Naive B cell (primary cell): ENCODE data around the gene FUT6. TPM values are rescaled to one million over a fixed set of nuclear protein-coding genes. Genes with fewer than 3 reads are reported as not detected.
"Not testable (repeated sequence)": the region's sequence is repeated elsewhere in the genome, so short reads cannot be mapped to it uniquely, and the experiment has no call there.

Source experiments
- ATAC-seq, 2 donors: fragments of 150-1000 bp; cut with Tn5 transposase; 2 replicates each; pipeline ENCODE4 v1.10.0; 2021; ENCODE audit warnings: low read depth in 2 of 2, mild to moderate bottlenecking in 2 of 2, moderate library complexity in 2 of 2
- DNase-seq: peaks from one replicate; pipeline ENCODE4 v3.0.0; 2022
- H3K27ac Mint-ChIP-seq, 6 donors: one replicate each; pipeline ENCODE4 v1.8.0; 2020 to 2022; ENCODE audit warnings: mild to moderate bottlenecking in 6 of 6, mixed read lengths in 6 of 6, moderate library complexity in 5 of 6, inconsistent platforms in 2 of 6
- H3K27me3 Mint-ChIP-seq, 3 donors: one replicate each; pipeline ENCODE4 v1.8.0; 2021 to 2022; ENCODE audit warnings: mixed read lengths in 3 of 3, mild to moderate bottlenecking in 1 of 3
- H3K36me3 Mint-ChIP-seq, 2 donors: one replicate each; pipeline ENCODE4 v1.8.0; 2020 to 2022; ENCODE audit warnings: mixed read lengths in 2 of 2, inconsistent platforms in 1 of 2, mild to moderate bottlenecking in 1 of 2
- H3K4me1 Mint-ChIP-seq, 3 donors: one replicate each; pipeline ENCODE4 v1.8.0; 2020 to 2022; ENCODE audit warnings: mixed read lengths in 3 of 3, inconsistent platforms in 1 of 3, mild to moderate bottlenecking in 1 of 3, moderate library complexity in 1 of 3
- H3K4me3 Mint-ChIP-seq, 8 donors: one replicate each; pipeline ENCODE4 v1.8.0; 2020 to 2022; ENCODE audit warnings: mild to moderate bottlenecking in 8 of 8, mixed read lengths in 8 of 8, moderate library complexity in 8 of 8, inconsistent platforms in 2 of 8
- H3K9me3 Mint-ChIP-seq, 7 donors: one replicate each; pipeline ENCODE4 v1.8.0; 2020 to 2022; ENCODE audit warnings: mixed read lengths in 7 of 7, mild to moderate bottlenecking in 5 of 7, inconsistent platforms in 2 of 7, moderate library complexity in 1 of 7
- polyA plus RNA-seq, 6 donors: library from polyadenylated mRNA; unstranded; fragments of 300-500 nt; fragmentation: Illumina TruSeq; gene quantifications; one replicate each; pipeline ENCODE4 v1.2.3, GENCODE V29; 2021; ENCODE audit warnings: low read depth in 6 of 6

Gene FUT6
- polyA plus RNA-seq, 6 donors from 2014 or later: not detected

DNA sequence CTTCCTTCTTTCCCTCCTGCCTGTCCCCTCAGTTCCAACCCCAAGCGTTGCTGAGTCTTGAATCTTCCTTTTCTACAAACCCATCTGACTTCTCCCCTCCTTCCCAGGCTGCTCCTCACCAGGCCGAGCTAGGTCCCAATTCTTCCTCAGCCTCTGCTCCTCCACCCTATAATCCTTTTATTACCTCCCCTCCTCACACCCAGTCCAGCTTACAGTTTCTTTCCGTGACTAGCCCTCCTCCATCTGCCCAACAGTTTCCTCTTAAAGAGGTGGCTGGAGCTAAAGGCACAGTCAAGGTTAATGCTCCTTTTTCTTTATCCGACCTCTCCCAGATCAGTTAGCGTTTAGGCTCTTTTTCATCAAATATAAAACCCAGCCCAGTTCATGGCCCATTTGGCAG, 9.1 kb upstream of the FUT6 start:
- not testable (repeated sequence) for H3K27me3 Mint-ChIP-seq, DNase-seq, H3K4me3 Mint-ChIP-seq, ATAC-seq, H3K4me1 Mint-ChIP-seq, H3K9me3 Mint-ChIP-seq, H3K27ac Mint-ChIP-seq, H3K36me3 Mint-ChIP-seq

DNA sequence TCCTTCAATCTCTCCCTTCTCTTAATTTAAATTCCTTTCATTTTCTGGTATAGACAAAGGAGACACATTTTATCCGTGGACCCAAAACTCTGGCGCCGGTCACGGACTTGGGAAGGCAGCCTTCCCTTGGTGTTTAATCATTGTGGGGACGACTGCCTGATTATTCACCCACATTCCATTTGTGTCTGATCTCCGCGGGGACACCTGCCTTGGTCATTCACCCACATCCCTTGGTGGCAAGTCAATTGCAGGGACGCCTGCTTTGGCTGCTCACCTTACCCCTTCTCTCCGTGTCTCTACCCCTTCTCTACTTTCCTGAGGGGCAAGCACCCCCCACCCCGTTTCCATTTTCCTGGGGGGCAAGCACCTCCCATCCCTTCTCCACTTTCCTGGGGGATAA, 8.3 kb upstream of the FUT6 start:
- H3K9me3 Mint-ChIP-seq, H3K27ac Mint-ChIP-seq, H3K4me1 Mint-ChIP-seq, H3K4me3 Mint-ChIP-seq, ATAC-seq, H3K27me3 Mint-ChIP-seq, H3K36me3 Mint-ChIP-seq, DNase-seq: not testable (repeated sequence)

DNA sequence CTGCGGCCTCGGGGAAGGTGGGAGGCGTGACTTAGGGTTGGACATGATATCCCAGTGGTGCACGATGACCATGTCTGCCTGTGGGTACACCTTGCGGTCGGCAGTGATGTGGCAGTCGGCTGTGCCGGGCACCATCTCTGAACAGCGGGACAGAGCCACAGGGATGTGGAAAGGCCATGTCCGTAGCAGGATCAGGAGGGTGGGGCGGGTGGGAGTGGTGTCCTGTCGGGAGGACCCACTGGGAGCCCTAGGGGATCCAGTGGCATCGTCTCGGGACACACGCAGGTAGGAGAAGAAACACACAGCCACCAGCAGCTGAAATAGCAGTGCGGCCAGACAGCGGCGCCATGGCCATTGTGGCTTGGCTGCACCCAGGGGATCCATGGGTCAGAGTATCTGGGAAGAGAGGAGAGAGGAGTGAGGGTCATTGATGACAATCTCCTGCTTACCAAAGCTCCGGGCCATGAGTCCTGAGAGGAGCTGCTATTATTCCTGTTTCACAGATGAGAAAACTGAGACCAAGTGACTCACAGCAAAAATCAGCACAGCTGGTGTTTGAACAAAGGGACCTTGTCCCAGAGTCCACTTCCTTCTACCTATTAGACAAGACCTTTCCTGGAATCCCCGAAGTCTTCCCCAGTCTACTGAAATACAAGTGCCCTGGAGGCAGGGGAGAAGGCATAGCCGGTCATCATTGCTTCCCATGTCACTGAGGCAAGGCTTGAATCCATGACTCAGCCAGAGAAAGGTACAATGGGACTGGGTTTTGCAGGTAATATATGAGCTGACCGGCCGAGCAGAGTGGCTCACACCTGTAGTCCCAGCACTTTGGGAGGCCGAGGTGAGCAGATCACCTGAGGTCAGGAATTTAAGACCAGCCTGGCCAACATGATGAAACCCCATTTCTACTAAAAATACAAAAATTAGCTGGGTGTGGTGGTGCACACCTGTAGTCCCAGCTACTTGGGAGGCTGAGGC, 5.2 kb upstream of the FUT6 start:
- H3K36me3 Mint-ChIP-seq: no peaks in the 10 kb centered on the region

DNA sequence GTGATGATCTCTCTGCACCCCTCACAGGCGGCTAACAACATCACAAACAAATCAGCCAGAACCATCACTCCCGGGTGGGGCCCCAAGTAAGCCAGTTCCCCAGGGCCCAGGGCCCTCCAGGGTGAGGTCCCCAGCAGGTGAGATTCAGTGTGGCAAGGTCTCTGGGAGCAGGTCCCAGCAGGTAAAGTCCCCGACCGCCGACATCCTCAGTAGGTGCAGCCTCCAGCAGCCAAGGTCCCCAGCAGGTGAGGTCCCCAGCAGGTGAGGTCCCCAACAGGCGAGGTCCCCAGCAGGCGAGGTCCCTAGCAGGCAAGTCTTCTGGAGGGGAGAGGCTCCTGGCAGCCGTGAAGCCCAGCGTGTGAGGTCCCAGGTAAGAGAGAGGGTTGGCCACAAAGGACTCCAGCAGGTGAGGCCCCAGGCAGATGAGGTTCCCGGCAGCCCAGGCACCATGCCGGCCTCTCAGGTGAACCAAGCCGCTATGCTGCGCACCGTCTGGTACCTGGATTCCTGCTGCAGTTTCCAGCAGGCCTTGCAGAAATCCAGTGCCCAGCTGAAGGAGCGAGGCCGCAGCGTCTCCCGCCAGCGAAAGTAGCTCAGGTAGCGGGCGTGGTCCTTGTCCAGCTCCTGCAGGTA, 3.9 kb upstream of the FUT6 start:
- ATAC-seq (no peak), DNase-seq (no peak)
- Mint-ChIP-seq H3K27ac (no peak overlapping the region), H3K36me3 (no peaks in the 10 kb centered on the region), H3K27me3 (peaks cover 0 to 8% (median 5%) of the 10 kb centered on the region in 3 donors), H3K4me1 (peaks cover 0 to 2% (median 2%) of the 10 kb centered on the region in 3 donors), H3K4me3 (no peak overlapping the region), H3K9me3 (no peaks in the 10 kb centered on the region)

More for the DNA sequence above, 5.2 kb upstream of the FUT6 start:
- no peak overlapping the region for H3K4me3 Mint-ChIP-seq
- H3K27ac Mint-ChIP-seq: peak overlapping the region in 1 of 6 donors; percentile 56
- no peaks in the 10 kb centered on the region for H3K9me3 Mint-ChIP-seq
- DNase-seq: no peak
- H3K4me1 Mint-ChIP-seq: no peaks in the 10 kb centered on the region
- ATAC-seq: no peak
- H3K27me3 Mint-ChIP-seq: peaks cover 0 to 4% (median 0%) of the 10 kb centered on the region in 3 donors

DNA sequence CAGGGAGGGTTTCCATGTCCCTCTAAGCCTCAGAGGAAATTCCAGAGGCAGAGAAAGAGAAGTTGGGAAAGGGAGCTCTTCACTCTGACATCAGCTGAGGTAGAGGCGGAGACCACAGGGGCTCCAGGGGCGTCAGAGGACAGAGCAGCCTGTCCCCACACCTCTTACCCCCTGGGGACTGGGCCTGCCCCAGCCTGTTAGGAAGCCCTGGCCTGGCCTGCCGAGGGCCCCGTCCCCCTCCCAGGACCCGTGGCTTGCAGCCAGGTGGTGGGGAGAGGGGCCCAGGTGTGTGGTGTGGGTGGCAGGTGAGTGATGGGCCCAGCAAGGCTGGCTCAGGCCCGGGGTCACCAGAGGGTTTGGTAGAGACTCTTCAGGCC, 2.2 kb upstream of the FUT6 start:
- H3K27ac Mint-ChIP-seq, H3K4me1 Mint-ChIP-seq, ATAC-seq, H3K36me3 Mint-ChIP-seq, H3K9me3 Mint-ChIP-seq, H3K4me3 Mint-ChIP-seq, DNase-seq: not testable (repeated sequence)
- peaks cover 7 to 16% (median 13%) of the 10 kb centered on the region in 3 donors for H3K27me3 Mint-ChIP-seq

DNA sequence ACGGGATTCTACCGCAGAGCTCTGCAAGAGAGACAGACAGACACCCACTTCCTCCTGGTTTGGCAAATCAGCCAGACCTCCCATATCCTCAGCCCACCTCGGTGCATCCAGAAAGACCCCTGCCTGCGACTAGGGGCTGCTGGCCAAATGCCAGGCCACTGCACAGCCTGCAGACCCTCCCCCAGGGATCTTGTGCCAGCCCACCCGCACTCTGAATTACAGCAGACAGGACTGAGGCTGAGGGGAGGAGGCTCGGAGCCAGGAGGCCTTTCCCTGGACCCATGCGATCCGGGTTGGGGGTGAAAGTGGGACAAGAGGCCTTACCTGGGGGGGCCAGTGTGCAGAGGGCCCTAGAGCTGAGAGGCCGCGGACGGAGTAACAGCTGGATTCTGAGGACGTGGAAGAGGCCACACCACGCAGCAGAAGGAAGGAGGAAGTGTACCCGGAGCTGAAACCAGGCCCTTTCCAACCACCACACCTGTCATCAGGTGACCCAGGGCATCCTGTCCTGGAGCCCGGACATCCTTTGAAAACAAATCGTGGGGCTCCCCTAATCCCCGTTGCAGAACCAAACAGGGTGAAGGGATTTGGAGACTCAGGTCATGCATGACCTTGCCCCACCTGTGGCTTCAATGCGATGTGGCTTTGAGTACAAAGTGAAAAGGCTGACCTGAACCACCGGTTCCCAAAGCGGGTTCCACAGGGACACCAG, 993 bp downstream of the FUT6 start:
- Mint-ChIP-seq H3K36me3 (no peaks in the 10 kb centered on the region), H3K27me3 (peaks cover 7 to 20% (median 13%) of the 10 kb centered on the region in 3 donors), H3K4me3 (no peak overlapping the region), H3K4me1 (peaks cover 0 to 7% (median 5%) of the 10 kb centered on the region in 3 donors), H3K27ac (peak overlapping the region in 3 of 6 donors; percentile 20 to 80 (median 61)), H3K9me3 (peaks cover 0 to 3% (median 0%) of the 10 kb centered on the region in 7 donors)
- DNase-seq: no peak
- no peak for ATAC-seq

DNA sequence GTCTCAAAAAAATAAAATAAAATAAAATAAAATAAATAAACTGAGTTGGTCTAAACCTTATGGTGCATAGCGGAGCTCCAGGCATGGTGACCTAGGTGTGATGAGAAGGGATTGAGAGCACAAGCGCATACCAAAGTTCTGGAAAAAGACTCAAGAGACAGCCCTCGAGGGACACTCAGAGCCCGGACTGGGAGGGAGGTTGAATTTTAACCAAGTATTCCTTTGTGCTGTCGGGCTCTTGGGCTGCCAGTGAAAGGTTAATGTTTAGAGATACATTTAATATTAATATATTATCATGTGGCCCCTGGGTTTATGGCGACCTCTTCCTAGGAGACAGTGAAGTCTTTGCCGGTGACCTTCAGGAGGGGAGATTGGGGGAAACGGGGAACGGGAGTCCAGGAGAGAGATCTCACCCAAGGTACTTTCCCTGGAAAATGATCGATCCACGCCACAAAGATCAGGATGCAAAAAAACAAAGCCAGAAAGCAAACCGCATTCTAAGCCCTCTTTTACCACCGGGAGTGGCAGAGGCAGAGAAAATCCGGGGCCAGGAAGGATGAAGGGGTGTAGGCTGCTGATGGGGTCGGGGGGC, 1.6 kb downstream of the FUT6 start:
- peaks cover 7 to 20% (median 13%) of the 10 kb centered on the region in 3 donors for H3K27me3 Mint-ChIP-seq
- DNase-seq: no peak
- peaks cover 0 to 7% (median 5%) of the 10 kb centered on the region in 3 donors for H3K4me1 Mint-ChIP-seq
- peak overlapping the region in 2 of 6 donors; percentile 30 to 39 for H3K27ac Mint-ChIP-seq
- H3K36me3 Mint-ChIP-seq: no peaks in the 10 kb centered on the region
- H3K9me3 Mint-ChIP-seq: peaks cover 0 to 3% (median 0%) of the 10 kb centered on the region in 7 donors
- H3K4me3 Mint-ChIP-seq: no peak overlapping the region
- ATAC-seq: no peak

DNA sequence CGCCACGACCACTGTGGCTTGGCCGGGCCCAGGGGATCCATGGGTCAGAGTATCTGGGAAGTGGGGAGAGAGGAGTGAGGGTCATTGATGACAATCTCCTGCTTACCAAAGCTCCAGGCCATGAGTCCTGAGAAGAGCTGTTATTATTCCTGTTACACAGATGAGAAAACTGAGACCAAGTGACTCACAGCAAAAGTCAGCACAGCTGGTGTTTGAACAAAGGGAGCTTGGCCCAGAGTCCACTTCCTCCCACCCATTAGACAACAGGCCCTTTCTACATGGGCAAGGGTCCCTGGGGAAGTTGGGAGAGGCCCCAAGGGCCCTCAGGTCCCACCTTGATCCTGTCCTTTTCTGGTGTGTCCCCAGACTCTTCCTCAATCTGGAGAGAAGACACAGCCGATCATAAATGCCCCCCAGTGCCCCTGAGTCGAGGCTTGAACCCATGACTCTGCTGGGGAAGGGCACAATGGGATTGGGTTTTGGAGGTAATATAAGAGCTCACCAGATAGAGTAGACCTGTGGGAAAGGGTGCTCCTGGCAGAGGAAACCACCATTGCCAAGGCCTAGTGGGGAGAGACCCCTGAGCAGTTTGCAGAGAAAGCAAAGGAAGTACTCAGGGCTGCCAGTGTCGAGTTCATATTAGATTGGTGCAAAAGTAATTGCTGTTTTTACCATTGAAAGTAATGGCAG, 6.8 kb downstream of the FUT6 start:
- Mint-ChIP-seq H3K4me1 (peaks cover 9 to 14% (median 11%) of the 10 kb centered on the region in 3 donors), H3K9me3 (peaks cover 0 to 2% (median 0%) of the 10 kb centered on the region in 7 donors), H3K36me3 (no peaks in the 10 kb centered on the region), H3K27ac (no peak overlapping the region), H3K27me3 (peaks cover 4 to 26% (median 9%) of the 10 kb centered on the region in 3 donors), H3K4me3 (peak overlapping the region in 2 of 8 donors; percentile 16 to 44)
- no peak for DNase-seq
- no peak for ATAC-seq

DNA sequence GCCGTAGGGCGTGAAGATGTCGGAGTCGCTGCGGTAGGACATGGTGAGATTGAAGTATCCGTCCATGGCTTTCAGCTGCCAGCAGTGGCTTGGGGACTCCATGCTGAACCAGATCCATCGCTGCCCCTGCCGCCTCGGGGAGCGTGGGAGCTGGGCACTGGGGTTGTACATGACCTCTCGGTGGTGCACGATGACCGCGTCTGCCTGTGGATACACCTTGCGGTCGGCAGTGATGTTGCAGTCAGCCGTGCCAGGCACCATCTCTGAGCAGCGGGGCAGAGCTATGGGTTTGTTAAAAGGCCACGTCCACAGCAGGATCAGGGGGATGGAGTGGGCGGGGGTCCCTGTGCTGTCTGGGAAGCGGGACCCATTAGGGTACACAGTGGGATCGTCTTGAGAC, 7.4 kb downstream of the FUT6 start:
- DNase-seq (no peak), ATAC-seq (no peak)
- Mint-ChIP-seq H3K27me3 (peaks cover 3 to 29% (median 8%) of the 10 kb centered on the region in 3 donors), H3K36me3 (no peaks in the 10 kb centered on the region), H3K4me1 (peaks cover 12 to 15% (median 14%) of the 10 kb centered on the region in 3 donors), H3K4me3 (peak overlapping the region in 1 of 8 donors; percentile 44), H3K9me3 (peaks cover 0 to 2% (median 0%) of the 10 kb centered on the region in 7 donors), H3K27ac (no peak overlapping the region)

DNA sequence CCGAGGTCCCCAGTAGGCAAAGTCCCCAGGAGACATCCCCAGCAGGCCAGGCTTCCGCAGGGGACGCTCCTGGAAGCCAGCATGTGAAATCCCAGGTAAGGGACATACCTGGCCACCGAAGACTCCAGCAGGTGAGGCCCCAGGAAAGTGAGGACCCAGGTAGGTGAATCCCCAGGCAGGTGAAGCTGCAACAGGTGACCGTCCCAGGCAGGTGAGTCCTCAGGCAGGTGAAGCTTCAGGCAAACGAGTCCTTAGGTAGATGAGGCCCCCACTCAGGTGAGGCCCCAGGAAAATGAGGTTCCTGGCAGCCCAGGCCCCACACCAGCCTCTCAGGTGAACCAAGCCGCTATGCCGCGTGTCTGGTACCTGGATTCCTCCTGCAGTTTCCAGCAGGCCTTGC, 8.3 kb downstream of the FUT6 start:
- no peak for DNase-seq
- peaks cover 0 to 3% (median 0%) of the 10 kb centered on the region in 7 donors for H3K9me3 Mint-ChIP-seq
- peaks cover 3 to 31% (median 8%) of the 10 kb centered on the region in 3 donors for H3K27me3 Mint-ChIP-seq
- H3K36me3 Mint-ChIP-seq: no peaks in the 10 kb centered on the region
- ATAC-seq: no peak
- peaks cover 14 to 23% (median 18%) of the 10 kb centered on the region in 3 donors for H3K4me1 Mint-ChIP-seq
- H3K4me3 Mint-ChIP-seq: peak overlapping the region in 1 of 8 donors; percentile 49
- no peak overlapping the region for H3K27ac Mint-ChIP-seq

DNA sequence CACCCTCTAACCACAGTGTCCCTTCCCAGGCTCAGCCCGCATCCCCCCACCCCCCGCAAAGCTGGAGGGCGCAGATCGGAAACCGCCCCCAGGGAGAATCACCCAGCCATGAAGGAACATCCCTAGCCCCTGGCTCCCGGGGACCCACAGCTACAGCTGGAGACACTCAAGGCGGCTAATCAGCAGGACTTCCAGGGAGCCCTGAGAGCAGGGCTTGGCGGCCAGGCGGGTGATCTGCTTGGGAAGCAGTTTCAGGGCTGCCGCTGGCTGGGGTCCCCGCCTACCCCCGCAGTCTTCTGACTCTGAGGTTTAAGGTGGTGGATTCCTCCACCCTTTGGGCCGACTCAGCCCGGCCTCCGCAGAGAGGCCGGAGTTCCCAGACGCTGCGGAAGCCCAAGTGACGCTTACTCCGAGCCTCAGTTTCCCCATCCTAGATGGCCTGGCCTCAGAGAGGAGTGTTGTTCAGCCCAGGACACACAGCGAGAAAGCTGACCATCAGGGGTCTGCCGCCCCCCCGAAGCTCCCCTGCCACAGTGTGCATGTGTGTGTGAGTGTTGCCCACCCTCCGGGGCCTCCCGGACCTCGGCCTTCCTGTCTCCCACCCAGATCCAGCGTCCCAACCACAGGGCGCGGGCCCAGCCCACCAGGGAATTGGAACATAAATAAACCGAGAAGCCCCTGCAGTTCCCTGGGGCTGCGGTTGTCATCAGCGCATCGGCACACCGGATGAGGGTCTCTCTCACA, 9.8 kb downstream of the FUT6 start:
- Mint-ChIP-seq H3K36me3 (no peaks in the 10 kb centered on the region), H3K27me3 (peaks cover 3 to 27% (median 8%) of the 10 kb centered on the region in 3 donors), H3K27ac (no peak overlapping the region), H3K4me1 (peaks cover 14 to 23% (median 18%) of the 10 kb centered on the region in 3 donors), H3K4me3 (peak overlapping the region in 5 of 8 donors; percentile 34 to 92 (median 52)), H3K9me3 (peaks cover 0 to 3% (median 0%) of the 10 kb centered on the region in 7 donors)
- ATAC-seq (no peak), DNase-seq (no peak)
